ENCODE measurements around the gene SPAG17.
A peak's percentile ranks its signal among the peaks of the same experiment; 100 is the strongest.

Gene SPAG17

DNA sequence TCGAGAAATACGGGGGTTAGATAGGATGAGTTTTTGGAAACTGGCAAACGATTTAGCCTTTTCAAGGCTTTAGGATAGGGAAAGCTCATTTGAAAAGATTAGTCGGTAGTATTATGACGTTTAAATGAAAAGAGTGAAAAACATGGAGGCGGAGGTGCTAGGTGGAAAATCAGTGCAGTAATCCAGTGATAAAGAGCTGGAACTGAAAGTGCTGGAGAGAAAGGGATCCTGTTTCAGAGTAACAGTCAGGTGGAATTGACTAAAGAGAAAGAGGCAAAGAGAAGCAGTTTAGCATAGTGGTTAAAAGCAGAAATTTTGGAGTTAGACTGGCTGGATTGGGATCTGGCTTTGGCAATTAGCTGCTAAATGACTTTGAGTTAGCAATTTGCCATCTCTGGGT lies 254.5 kb downstream of the SPAG17 start:
- peak overlapping the region; percentile 89 for H3K4me2 ChIP-seq (ENCODE audit: insufficient read depth, low read length)
- H3K27me3 ChIP-seq (ENCODE audit: insufficient read depth, low read length, poor library complexity): no peaks in the 10 kb centered on the region
- H3K4me1 ChIP-seq (ENCODE audit: insufficient read depth, low read length): peaks cover 46% of the 10 kb centered on the region
- H4K20me1 ChIP-seq (ENCODE audit: insufficient read depth, low read length): peaks cover 25% of the 10 kb centered on the region; the same call in 1 of the 2 replicates
- H3K4me3 ChIP-seq (ENCODE audit: low read depth in 1 of 2, low read length in 2 of 2): peak overlapping the region; percentile 91 to 93; a peak in 3 of 4 replicates
- peak overlapping the region; percentile 70 for H3K9ac ChIP-seq (ENCODE audit: low read depth, low read length)
- H3K9me3 ChIP-seq (ENCODE audit: insufficient read depth, low read length, severe bottlenecking): no peaks in the 10 kb centered on the region
- no peak for ATAC-seq (ENCODE audit: insufficient read depth, low read depth)
- H3K79me2 ChIP-seq (ENCODE audit: insufficient read depth, low read length): peaks cover 79% of the 10 kb centered on the region
- no peak for DNase-seq
- H2AFZ ChIP-seq (ENCODE audit: low read depth, low read length): peak overlapping the region; percentile 96
- peaks cover 16% of the 10 kb centered on the region for H3K36me3 ChIP-seq (ENCODE audit: insufficient read depth, low read length)
- no peak for TF ChIP-seq EZH2 (IDR thresholded peaks at IDR 0.05; ENCODE audit: borderline replicate concordance, low read depth, low read length, severe bottlenecking)
- TF ChIP-seq, protein P1, sequence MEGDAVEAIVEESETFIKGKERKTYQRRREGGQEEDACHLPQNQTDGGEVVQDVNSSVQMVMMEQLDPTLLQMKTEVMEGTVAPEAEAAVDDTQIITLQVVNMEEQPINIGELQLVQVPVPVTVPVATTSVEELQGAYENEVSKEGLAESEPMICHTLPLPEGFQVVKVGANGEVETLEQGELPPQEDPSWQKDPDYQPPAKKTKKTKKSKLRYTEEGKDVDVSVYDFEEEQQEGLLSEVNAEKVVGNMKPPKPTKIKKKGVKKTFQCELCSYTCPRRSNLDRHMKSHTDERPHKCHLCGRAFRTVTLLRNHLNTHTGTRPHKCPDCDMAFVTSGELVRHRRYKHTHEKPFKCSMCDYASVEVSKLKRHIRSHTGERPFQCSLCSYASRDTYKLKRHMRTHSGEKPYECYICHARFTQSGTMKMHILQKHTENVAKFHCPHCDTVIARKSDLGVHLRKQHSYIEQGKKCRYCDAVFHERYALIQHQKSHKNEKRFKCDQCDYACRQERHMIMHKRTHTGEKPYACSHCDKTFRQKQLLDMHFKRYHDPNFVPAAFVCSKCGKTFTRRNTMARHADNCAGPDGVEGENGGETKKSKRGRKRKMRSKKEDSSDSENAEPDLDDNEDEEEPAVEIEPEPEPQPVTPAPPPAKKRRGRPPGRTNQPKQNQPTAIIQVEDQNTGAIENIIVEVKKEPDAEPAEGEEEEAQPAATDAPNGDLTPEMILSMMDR (IDR thresholded peaks at IDR 0.05; ENCODE audit: borderline replicate concordance, extremely low read depth, low read length, poor library complexity, severe bottlenecking): no peak
- H3K27ac ChIP-seq (ENCODE audit: low read length): peak overlapping the region; percentile 68

GRCh38 chr1:117930173-117930447 lies 254.9 kb downstream of the SPAG17 start:
- Histone ChIP-seq H3K27me3 (ENCODE audit: insufficient read depth, low read length, poor library complexity) (no peaks in the 10 kb centered on the region), H3K36me3 (ENCODE audit: insufficient read depth, low read length) (peaks cover 12% of the 10 kb centered on the region), H3K9me3 (ENCODE audit: insufficient read depth, low read length, severe bottlenecking) (no peaks in the 10 kb centered on the region), H3K4me3 (ENCODE audit: low read depth in 1 of 2, low read length in 2 of 2) (peak overlapping the region; percentile 91 to 93; a peak in 3 of 4 replicates), H2AFZ (ENCODE audit: low read depth, low read length) (peak overlapping the region; percentile 96), H3K27ac (ENCODE audit: low read length) (peak overlapping the region; percentile 68), H3K4me1 (ENCODE audit: insufficient read depth, low read length) (peaks cover 46% of the 10 kb centered on the region), H3K9ac (ENCODE audit: low read depth, low read length) (peak overlapping the region; percentile 70), H3K79me2 (ENCODE audit: insufficient read depth, low read length) (peaks cover 81% of the 10 kb centered on the region), H4K20me1 (ENCODE audit: insufficient read depth, low read length) (peaks cover 25% of the 10 kb centered on the region; the same call in 1 of the 2 replicates), H3K4me2 (ENCODE audit: insufficient read depth, low read length) (peak overlapping the region; percentile 89)
- no peak for ATAC-seq (ENCODE audit: insufficient read depth, low read depth)
- DNase-seq: no peak
- TF ChIP-seq, protein P1 (IDR thresholded peaks at IDR 0.05; ENCODE audit: borderline replicate concordance, extremely low read depth, low read length, poor library complexity, severe bottlenecking): no peak
- TF ChIP-seq EZH2 (IDR thresholded peaks at IDR 0.05; ENCODE audit: borderline replicate concordance, low read depth, low read length, severe bottlenecking): no peak

DNA sequence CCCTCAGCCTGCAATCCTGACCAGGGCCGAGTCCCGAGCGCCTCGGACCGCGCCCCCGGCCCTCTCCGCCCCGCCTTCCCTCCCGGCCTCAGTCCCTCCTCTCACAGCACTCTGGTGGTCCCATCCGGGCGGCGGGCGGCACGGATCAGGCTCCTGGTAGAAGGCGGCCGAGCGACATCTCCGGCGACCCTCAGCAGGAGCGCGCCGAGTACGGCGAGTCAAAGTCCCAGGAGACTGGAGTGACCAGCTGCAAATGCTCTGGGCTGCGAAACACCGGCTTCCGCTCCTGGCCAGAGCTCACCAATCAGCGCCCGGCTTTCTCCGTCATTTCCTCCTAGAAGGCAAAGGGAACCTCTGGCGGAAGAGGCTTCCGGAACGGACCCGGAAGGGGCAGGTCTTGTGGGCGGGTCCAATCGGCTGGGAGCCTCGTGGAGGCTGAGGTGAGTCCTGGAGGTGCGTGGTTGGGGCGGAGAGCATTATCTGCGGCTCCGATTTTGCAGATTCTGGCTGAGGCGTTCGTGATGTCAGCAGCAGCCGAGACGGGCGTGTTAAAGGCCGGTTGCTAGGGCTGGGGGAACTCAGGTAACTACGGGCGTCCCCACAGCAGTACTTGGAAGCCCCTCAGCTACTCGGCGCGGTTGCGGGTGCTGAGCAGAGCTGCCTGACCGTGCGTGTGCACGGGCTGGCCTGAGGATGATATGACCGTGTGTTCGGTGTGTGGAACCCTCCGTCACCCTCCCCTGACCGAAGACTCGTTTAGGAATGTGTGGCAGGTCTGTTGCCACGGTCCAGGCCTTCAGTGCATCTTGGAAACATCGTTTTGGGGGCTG lies 255.5 kb downstream of the SPAG17 start, which contains the start of the genes GDAP2 and WDR3:
GDAP2 (minus strand) TSS at position 279 of the 830 bp plus-strand sequence. CDS start 9,264 bp downstream, outside the sequence.
WDR3 (plus strand) TSS at position 397 of the 830 bp plus-strand sequence. CDS start 3,581 bp downstream, outside the sequence.
- H4K20me1 ChIP-seq (ENCODE audit: insufficient read depth, low read length): peaks cover 25% of the 10 kb centered on the region; the same call in 1 of the 2 replicates
- H3K9me3 ChIP-seq (ENCODE audit: insufficient read depth, low read length, severe bottlenecking): no peaks in the 10 kb centered on the region
- H3K4me1 ChIP-seq (ENCODE audit: insufficient read depth, low read length): peaks cover 46% of the 10 kb centered on the region
- peak within 1 kb of the TSS; percentile 89 for H3K4me2 ChIP-seq (ENCODE audit: insufficient read depth, low read length)
- ATAC-seq (ENCODE audit: insufficient read depth, low read depth) (peak; percentile 97), DNase-seq (peak; percentile 94)
- H3K4me3 ChIP-seq (ENCODE audit: low read depth in 1 of 2, low read length in 2 of 2): peak within 1 kb of the TSS; percentile 91 to 93
- no peaks in the 10 kb centered on the region for H3K27me3 ChIP-seq (ENCODE audit: insufficient read depth, low read length, poor library complexity)
- peak within 1 kb of the TSS; percentile 77 for H3K27ac ChIP-seq (ENCODE audit: low read length)
- peak within 1 kb of the TSS; percentile 96 for H2AFZ ChIP-seq (ENCODE audit: low read depth, low read length)
- peaks cover 8% of the 10 kb centered on the region for H3K36me3 ChIP-seq (ENCODE audit: insufficient read depth, low read length)
- no peak for TF ChIP-seq EZH2 (IDR thresholded peaks at IDR 0.05; ENCODE audit: borderline replicate concordance, low read depth, low read length, severe bottlenecking)
- TF ChIP-seq, protein P1 (IDR thresholded peaks at IDR 0.05; ENCODE audit: borderline replicate concordance, extremely low read depth, low read length, poor library complexity, severe bottlenecking): no peak
- H3K79me2 ChIP-seq (ENCODE audit: insufficient read depth, low read length): peaks cover 85% of the 10 kb centered on the region
- H3K9ac ChIP-seq (ENCODE audit: low read depth, low read length): peak within 1 kb of the TSS; percentile 70
